T follicular helper cell (primary cell): Measurements from ENCODE around the gene NTMT1.
"Not testable (repeated sequence)": the region's sequence is repeated elsewhere in the genome, so short reads cannot be mapped to it uniquely, and the experiment has no call there.

Experiments
- DNase-seq: peaks from one replicate; pipeline ENCODE4 v3.0.0-alpha.2; 2020; ENCODE audit warnings: low read depth

NTMT1 gene

DNA sequence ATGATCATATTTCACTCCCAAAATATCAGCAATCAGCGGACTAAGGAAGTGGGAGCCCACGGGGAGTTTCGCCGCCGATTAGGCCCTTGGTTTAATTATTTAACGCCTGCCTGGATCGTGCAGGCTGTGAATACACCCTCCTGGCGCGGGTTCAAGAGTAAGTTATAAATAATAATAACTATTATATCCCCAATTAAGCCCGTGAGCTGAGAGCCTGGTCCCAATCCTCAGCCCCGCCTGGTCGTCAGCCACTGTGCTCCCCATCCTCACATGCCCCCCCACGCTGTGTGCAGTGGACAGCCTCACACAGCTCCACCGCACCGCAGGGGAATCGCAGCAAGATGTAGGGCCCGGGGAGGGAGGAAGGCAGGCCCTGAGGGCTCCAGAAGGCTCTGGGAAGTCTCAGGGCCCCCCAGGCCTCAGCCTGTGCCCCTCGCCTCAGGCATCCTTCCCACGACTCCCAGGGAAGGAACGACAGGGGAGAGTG is 28.6 kb downstream of the NTMT1 start:
- DNase-seq = no peak

DNA sequence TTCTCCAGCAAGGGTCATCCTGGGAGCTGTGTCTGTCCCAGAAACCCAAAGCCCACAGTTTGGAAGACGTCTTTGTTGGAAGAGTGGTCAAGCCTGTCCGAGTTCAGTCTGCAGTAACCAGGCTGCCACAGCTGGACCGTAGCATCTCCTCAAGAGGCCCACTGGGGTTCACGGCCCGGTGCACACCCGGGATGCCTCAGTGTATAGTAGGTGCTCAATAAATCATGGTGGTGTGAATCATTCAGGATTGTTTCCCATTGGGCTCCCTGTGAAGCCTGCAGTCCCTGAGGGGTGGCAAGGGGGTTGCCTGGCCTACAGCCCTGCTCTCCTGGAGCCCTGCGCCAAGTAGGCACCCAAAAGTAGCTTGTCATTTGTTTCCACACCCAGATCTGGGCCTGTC is 29.2 kb downstream of the NTMT1 start:
- no peak for DNase-seq

DNA sequence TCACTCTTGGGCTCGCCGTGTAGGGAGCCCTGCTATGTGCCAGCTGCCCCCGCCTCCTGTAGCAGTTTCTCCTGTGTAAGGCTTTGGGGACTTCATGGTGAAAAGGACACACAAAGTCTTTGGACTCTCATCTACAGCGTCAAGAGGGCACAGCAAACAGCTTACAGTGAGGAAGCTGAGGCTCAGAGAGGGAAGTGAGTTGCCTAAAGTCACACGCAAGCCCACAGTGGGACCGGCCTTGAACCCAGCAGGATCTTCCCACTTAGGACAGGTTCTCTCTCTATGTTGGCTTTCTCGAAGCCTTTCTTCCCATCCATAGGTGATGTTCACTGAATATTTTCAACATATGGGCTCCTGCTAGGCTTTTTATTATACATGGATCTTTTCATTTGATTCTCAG is 29.7 kb downstream of the NTMT1 start:
- no peak for DNase-seq

DNA sequence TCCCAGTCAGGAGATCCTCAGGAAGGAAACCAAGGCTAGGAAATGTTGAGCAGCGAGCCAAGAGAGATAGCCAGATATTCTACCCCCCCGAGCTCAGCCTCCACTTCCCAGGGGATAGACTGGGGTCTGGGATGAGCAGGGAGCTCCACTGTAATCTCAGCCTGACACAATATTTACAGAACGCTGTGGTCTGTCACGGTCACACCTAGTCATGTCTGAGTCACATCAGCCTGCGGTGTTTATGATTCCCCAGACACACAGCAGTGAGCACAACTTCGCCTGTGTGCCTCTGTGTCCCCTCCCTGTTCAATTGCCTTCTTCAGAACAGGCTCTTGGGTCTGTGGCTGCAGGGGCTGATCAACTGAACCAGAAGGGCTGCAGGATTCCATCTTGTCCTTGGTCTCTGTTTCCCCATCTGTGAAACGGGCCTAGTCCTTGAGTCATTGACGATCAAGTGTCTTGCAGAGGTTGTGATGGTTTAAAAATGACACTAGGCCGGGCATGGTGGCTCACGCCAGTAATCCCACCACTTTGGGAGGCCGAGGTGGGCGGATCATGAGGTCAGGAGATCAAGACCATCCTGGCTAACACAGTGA is 30.9 kb downstream of the NTMT1 start:
- DNase-seq = no peak

DNA sequence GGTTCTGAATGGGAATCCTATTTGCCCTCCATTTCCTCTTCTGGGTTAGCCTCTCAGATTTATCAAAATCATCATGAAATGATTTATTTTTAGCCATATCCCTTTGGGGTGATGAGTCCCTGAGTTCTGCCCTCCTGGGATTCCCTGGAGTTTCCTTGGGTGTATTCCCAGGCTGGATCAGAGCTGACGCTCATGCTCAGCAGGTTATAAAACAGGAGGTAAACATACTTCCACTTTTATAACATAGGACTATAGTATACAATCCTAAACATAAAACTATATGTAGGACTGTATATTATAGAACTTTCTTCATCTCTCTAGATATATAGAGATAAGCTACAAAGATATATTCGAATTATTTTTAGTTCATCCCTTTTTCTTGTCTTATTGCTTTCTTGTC is 35.1 kb downstream of the NTMT1 start:
- no peak for DNase-seq

DNA sequence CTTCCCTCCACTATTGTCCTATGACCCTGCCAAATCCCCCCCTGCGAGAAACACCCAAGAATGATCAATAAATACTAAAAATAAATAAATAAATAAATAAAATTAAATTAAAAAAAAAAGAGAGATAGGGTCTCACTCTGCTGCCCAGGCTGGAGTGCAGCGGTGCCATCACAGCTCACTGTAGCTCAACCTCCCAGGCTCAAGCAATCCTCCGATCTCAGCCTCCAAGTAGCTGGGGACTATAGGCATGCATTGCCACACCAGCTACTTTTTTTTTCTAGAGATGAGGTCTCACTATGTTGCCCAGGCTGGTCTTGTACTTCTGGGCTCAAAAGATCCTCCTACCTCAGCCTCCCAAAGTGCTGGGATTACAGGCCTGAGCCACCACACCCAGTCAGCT is 36.3 kb downstream of the NTMT1 start:
- DNase-seq = not testable (repeated sequence)

DNA sequence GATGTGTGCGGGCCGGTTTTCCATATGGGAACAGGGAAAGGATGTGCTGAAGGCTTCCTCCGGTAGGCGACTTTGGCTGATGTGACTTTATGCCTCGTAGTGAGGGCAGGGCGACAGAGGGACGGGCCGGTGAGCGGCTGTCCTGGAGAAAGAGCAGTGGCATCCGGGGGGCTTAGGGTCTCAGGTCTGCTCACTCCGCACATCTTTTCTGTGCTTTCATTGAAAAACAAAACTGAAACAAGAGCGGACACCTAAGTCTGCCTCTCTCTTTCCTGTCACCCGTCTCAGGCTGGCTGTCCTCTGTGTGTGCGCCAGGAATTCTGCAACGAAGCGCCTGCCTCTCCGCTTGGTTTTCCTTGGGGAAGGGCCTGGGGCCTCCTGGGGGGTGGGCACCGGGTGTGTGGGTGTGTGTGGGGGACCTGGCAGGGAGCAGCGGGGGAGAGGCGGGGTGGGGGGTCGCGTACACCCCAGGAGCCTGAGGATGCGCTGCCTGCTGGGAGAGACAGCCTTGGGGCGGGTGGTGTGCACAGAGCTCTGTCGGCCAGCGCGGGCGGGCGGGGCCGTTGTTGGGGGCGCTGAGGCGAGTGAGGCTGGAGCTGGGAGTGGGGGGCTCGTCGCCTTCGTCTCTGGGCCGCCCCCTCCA is 38.9 kb downstream of the NTMT1 start:
- DNase-seq = no peak

DNA sequence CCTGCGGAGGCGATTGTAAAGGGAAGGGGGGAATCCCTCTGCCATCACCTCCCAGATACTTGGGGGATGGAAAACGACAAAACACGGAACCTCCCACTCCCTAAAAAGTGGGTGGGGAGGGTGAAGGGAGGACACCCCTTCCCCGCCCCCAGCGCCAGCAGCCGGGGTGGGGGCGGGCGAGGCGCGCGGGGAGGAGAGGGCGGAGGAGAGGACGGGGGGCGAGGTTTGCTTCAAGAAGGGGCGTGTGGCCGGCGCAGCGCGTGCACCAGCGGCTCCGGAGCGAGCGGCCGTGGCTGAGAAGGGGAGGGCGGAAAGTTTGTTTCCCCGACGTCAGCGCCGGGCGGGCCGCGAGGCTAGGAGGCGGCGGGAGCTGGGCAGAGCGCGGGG is 39.4 kb downstream of the NTMT1 start, which contains the start of gene PRRX2:
PRRX2 (plus strand) TSS at position 259 of the 387 bp plus-strand sequence. CDS start 221 bp downstream, outside the sequence.
- no peak for DNase-seq

DNA sequence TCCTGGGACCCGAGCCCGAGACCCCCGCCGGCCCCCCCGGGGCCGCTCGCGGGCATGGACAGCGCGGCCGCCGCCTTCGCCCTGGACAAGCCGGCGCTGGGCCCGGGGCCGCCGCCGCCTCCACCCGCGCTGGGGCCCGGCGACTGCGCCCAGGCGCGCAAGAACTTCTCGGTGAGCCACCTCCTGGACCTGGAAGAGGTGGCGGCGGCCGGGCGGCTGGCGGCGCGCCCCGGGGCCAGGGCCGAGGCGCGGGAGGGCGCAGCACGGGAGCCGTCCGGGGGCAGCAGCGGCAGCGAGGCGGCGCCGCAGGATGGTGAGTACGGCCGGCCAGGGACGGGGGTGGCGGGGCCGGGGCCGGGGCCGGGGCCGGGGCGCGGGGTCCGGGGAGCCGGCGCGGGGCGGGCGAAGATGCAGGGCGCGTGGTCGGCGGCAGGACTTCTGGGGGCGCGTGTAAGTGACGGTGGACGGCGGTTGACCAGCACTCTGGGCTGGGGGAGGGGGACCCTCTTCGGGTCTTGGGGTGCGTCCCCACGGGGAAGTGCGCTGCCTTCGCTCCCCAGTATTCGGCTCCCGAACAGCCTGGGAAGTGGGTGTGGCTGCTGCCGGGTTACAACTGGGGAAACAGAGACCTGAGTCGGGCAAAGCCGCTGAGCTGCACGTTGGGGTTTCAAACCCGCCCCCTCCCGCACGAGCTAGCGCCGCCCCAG is 40.0 kb downstream of the NTMT1 start:
- no peak for DNase-seq

DNA sequence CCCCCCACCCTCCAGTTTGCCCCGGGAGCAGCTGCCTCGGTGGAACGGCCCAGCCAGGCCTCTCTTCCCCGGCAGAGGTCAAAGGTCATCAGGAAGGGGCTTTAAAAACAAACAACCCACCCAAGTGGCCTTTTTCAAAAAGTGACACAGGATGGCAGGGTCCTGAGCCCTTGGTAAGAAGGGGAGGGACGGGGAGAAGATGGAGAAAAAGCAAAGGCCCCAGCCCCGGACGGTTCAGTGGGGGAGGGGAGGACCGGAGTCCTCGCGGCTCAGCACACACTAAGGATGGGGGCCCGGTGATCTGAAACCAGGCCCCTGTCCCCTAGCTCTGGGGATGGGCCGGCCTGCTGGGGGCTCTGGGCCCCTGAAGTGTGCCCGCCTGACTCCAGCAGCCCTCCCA is 40.6 kb downstream of the NTMT1 start:
- DNase-seq = no peak

DNA sequence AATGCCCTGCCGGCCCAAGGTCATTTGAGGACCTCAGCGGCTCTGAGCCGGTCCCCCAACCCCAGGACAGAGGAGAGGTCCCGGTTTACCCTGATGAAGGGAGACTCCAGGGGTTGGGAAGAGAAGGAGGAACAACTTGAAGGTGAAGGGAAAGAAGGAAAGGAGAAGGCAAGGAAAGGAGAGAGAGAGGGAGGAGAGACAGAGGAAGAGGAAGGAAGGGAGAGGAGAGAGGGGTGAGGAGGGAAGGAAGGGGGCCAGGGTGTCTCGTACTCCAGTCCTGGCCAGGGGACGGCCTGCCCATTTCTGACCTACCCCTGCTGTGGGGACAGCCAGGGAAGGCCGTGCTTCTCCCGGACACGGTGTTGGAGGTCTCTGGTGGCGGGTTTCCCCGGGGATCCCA is 41.4 kb downstream of the NTMT1 start:
- DNase-seq = no peak

DNA sequence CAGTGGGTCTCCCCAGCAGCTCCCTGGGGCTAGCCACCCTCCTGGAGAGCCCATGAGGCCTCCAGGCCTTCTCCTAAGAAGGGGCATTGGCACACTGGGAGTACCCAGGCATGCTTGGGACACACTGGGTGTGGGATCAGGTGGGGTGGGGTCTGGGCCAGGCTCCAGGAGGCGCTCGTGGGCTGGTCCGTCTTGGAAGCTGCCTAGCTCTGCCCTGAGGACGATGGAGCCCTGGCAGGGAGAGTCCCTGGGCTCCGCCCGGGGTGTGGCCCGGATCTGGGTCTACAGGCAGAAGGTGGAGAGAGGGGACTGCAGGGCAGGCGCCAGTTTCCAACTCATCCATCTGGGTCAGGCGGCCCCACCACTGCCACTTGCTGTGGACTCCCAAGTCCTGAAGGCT is 41.9 kb downstream of the NTMT1 start:
- no peak for DNase-seq

DNA sequence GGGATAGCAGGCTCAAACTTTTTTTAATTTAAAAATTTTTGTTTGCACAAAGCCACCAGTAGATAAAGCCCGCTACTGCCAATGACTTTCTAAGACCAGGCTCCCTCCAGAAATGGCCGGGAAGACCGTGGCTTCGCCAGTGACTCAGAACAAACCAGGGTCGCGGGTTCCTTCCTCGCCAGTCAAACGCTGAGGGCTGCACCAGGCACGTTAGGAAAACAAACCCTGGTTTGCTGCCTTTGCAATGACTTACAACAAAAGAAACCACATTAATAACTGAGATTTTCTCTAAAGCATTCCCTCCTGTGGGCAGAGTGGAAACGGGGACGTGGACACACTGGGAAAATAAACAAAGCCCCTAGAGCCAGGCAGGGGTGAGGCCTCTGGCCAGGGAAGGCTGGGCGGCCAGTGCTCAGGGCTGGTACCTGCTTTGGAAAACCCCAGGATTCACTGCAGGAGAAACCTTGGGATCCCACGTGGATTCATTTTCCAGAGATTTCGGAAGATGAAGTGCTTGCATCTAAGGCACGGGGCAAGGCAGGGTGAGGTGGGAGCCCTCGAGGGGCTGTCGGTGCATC is 43.3 kb downstream of the NTMT1 start:
- no peak for DNase-seq

DNA sequence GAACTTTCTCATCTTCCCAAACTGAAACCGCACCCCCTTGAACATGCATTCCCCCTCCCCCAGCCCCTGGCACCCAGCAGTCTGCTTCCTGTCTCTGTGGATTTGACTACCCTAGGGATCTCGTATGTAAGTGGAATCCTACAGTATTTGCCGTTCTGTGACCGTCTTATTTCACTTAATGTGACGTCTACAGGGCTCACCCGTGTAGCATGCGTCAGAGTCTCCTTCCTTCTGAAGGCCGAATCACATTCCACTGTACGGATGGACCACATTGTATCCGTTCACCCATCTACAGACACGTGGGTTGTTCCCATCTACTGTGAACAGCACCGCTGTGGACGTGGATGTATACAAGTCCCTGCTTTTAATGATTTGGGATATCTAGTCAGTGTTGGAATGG is 44.0 kb downstream of the NTMT1 start:
- no peak for DNase-seq

DNA sequence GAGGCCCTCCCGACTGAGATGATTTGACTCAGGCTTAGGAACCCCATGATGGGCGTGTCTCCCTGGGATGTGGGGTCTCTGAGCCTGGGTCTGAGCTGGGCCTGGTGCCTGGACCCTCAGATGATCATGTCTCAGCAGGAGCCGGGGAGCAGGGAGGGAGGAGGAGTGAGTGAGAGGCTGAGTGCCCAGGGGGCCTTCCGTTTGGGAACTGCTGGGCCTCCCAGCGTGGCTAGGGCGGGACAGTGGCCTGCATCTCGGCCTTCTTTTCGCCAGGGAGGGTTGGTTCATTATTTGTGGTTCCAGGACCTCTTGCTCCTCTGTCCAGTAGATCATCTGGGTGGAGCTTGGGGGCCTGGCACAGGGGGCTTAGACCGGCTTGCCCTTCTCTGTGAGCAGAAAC is 45.1 kb downstream of the NTMT1 start:
- no peak for DNase-seq

DNA sequence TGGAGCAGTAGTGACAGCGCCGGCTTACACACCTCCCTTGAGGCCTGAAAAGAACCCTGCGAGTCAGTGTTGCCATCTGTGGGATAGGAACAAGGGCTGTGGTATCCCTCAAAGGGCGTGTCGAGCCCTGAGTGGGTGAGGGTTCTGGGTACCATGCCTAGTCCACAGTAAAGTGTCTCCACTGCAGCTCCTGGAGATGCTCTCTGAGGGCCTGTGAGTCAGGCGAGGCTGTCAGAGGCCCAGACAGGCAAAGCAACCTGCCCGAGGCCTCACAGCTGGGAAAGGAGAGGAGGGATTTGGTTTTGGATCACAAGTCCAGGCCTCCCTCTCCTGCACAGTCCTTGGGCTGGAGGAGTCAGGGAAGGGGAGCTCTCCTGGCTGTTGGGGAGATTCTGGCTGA is 45.6 kb downstream of the NTMT1 start:
- DNase-seq = no peak

DNA sequence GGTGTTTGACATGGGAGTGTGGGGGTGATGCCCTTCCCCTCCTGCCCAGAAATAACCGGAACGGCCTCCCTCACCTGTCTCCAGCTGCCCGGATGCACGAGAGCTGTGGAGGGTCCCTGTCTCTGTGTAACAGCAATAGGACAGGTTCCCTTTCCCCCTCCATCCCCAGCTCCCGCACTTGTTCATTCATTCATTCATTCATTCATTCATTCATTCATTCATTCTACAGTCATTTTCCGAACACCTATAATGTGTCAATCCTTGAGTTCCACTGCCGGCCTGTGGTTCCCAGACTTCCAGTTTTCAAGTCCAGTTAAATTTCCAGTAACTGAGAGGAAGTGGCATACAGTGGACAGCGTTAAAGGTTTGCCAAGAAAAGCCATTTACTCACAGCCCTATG is 46.7 kb downstream of the NTMT1 start:
- DNase-seq = no peak

DNA sequence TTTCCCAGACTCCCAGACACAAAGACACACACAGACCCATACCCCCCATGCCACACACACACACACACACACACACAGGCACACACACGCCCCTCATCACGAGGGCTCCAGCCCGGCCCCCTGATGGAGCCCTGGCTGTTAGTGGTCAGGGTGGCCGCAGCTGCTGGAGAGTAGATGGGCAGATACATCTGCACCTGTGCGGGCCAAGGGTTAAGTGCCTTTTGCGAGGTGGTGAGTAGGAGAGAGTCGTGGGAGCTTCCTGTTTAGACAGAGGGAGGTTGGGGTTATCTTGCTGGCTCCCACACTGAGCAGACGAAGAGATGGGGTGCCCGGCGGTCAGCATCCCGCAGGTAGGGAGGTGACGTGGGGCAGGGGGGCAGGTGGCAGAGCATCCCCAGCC is 47.6 kb downstream of the NTMT1 start:
- DNase-seq = no peak

DNA sequence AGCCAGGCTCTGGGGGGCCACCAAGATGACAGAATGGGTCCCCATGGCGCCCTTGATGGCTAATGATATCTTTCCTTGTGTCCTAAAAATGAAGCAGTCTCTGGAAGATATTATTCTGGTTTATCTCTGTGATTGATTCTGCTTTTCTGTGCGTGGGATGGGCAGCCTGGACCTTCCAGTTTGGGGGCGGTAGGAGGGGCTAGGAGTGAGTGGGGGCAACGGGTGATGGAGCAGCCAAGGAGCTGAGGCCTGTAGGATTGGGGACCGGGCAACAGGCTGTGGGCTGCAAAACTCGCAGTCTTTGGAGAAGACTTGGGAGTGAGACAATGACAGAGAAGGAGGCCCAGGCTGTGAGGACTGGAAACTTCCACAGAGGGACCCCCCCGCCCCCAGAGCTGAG is 48.3 kb downstream of the NTMT1 start:
- DNase-seq = no peak

DNA sequence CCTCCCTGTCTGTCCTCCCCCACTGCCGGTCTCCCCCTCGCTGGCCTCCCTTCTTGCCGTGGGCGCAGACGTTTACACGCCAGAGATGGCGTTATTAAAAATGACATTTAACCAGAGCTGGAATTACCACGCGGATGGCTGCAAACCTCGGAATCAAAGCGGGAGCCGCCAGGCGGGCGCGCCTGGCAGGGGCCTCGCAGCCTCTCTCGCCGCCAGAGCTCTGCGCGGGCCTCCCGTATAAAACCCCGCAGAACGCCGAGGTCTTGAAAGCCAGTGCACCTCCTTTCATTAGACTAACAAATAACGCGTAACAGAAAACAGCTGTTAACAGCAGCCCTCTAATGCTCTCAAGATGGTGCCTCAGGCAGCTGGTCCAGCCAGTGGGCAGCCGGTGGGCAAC is 49.7 kb downstream of the NTMT1 start:
- DNase-seq = no peak

DNA sequence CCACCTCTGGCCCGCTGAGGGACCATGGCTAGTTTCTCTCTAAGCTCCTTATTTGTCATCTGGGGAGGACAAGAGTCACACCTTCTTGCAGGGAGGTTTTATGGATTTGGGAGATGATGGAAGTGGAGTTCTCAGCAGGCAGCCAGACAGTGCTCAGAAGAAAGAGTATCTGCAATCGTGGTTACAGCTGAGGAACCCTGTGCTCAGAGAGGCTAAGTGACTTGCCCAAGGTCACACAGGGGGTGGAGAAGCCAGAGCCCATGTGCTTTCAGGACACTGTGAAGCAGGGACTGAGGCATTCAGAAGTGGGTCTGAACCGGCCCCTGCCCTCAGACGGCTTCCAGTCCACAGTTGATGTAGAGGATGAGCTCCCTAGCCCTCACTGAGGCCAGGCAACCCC is 50.3 kb downstream of the NTMT1 start:
- DNase-seq = no peak

DNA sequence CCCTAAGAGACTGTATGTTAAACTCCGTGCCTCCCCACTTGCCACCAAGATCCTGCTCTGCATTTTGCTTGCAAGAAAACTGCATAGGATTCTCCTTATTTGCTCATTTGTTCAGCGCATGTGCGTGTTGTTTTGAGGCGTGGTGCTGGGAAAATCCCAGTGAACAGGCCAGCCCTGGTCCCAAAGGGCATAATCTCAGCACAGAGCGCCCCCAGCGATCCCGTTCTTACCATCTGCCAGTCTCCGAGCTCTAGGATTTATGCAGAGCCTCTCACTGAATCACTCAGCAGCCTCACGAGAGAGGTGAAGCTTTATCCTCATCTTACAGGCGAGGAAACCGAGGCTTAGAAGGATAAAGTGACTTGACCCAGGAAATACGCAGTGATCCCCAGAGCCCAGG is 51.0 kb downstream of the NTMT1 start:
- no peak for DNase-seq

DNA sequence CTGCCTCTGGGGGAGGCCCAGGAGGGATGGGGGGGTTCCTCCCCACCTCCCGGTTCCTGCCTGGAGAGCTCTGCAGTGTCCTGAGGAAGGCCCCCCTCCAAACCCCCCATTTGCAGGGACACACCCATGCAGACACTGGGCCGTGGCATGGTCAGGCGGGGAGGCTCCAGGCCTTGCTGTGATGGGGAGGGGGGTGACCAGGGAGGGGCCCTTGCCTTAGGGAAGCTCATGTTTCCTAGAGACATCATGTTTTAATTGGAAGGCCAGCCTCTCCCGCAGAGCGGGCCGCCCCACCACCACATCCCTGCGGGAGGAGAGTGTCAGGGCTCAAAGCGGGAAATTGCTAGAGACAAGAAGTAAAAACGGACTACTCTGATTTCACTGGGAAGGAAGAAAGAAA is 51.5 kb downstream of the NTMT1 start:
- DNase-seq = no peak
